ENCODE data around the gene FAM168A. TPM values are rescaled to one million over a fixed set of nuclear protein-coding genes. Genes with fewer than 3 reads are reported as not detected.

Gene FAM168A
- total and polyA plus RNA-seq, 9 of the 15 experiments (the other 6 are each of a cell fraction or from before 2014, with no cell fraction given), result 0.44 to 7.2 (median 2.9) TPM

GRCh38 chr11:73519266-73519665, 78.6 kb downstream of the FAM168A start:
- no peak for DNase-seq (ENCODE audit: extremely low read depth in 1 of 4, low spot score in 3 of 4)
- FAIRE-seq, result no peak
- in situ Hi-C loops (cut with MboI), result no loop called here
- no peaks in the 10 kb centered on the region for H4K20me1 ChIP-seq (replicated peaks; ENCODE audit: control insufficient read depth, insufficient read depth, low read length)
- TF ChIP-seq NFE2L1 (tag; IDR thresholded peaks at IDR 0.05; ENCODE audit: borderline replicate concordance, low read depth) (no peak), ZBTB33 (CRISPR knock-in tag; IDR thresholded peaks at IDR 0.05) (no peak), THRA (IDR thresholded peaks at IDR 0.05) (no peak), MCM2 (IDR thresholded peaks at IDR 0.05; ENCODE audit: low read depth) (no peak), BDP1 (IDR thresholded peaks at IDR 0.05; ENCODE audit: insufficient read depth, insufficient read length) (no peak), SUPT5H (IDR thresholded peaks at IDR 0.05) (no peak), SMARCE1 (IDR thresholded peaks at IDR 0.05) (no peak), NUFIP1 (IDR thresholded peaks at IDR 0.05; ENCODE audit: partially characterized antibody) (no peak), ETS2 (tag; IDR thresholded peaks at IDR 0.05; ENCODE audit: borderline replicate concordance, poor library complexity, severe bottlenecking) (no peak), LEF1 (IDR thresholded peaks at IDR 0.05) (no peak), KAT2B (IDR thresholded peaks at IDR 0.05; ENCODE audit: low read depth, low read length) (no peak), ZBTB17 (CRISPR knock-in tag; IDR thresholded peaks at IDR 0.05) (no peak)
- TF ChIP-seq, protein P1, sequence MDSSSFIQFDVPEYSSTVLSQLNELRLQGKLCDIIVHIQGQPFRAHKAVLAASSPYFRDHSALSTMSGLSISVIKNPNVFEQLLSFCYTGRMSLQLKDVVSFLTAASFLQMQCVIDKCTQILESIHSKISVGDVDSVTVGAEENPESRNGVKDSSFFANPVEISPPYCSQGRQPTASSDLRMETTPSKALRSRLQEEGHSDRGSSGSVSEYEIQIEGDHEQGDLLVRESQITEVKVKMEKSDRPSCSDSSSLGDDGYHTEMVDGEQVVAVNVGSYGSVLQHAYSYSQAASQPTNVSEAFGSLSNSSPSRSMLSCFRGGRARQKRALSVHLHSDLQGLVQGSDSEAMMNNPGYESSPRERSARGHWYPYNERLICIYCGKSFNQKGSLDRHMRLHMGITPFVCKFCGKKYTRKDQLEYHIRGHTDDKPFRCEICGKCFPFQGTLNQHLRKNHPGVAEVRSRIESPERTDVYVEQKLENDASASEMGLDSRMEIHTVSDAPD (CRISPR knock-in tag; IDR thresholded peaks at IDR 0.05), result no peak
- TF ChIP-seq, protein P2, sequence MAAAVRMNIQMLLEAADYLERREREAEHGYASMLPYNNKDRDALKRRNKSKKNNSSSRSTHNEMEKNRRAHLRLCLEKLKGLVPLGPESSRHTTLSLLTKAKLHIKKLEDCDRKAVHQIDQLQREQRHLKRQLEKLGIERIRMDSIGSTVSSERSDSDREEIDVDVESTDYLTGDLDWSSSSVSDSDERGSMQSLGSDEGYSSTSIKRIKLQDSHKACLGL (CRISPR knock-in tag; IDR thresholded peaks at IDR 0.05; ENCODE audit: borderline replicate concordance, poor library complexity, severe bottlenecking), result no peak
- H3K27ac ChIP-seq (ENCODE audit: extremely low read depth, low read depth, low read length), result no peak overlapping the region
- ChIA-PET POLR2A (no interaction called here), CTCF (ENCODE audit: low intra/inter-chr PET ratio) (no interaction called here)
- ATAC-seq, result no peak
- H3K9me1 ChIP-seq (ENCODE audit: control insufficient read depth, insufficient read depth, low read length), result no peaks in the 10 kb centered on the region
- no peaks in the 10 kb centered on the region for H3K9me3 ChIP-seq (replicated peaks; ENCODE audit: control insufficient read depth, insufficient read depth, low read depth, low read length)
- no peaks in the 10 kb centered on the region for H3K4me1 ChIP-seq (replicated peaks in 1 of 2; ENCODE audit: control insufficient read depth in 2 of 2, insufficient read depth in 2 of 2, low read length in 2 of 2)
- no peak overlapping the region for H3K4me2 ChIP-seq (ENCODE audit: insufficient read depth, low read length)
- H3K4me3 ChIP-seq, result no peak overlapping the region
- H3K79me2 ChIP-seq (ENCODE audit: control insufficient read depth, insufficient read depth, low read length), result no peaks in the 10 kb centered on the region
- intact Hi-C loops (cut with micrococcal nuclease), result no loop called here
- H3K36me3 ChIP-seq (ENCODE audit: control insufficient read depth, insufficient read depth, low read length), result no peaks in the 10 kb centered on the region
- no peaks in the 10 kb centered on the region; a peak in 2 of 5 replicates for H3K27me3 ChIP-seq (ENCODE audit: control insufficient read depth in 2 of 2, insufficient read depth in 2 of 2, low read length in 2 of 2)
- BruUV-seq (replicated peaks), result no TSS peak
- H3K9ac ChIP-seq (ENCODE audit: insufficient read depth in 1 of 2, low read depth in 2 of 2, low read length in 2 of 2), result no peak overlapping the region
- no peak overlapping the region for H2AFZ ChIP-seq (ENCODE audit: low read depth, low read length)
